ENCODE data around the gene PPM1H. TPM values are rescaled to one million over a fixed set of nuclear protein-coding genes. Genes with fewer than 3 reads are reported as not detected.

The PPM1H gene
- total and polyA plus RNA-seq, 2 donors (not counting 1 experiment from before 2014, with no cell fraction given) = 0.01 TPM; not detected in 1

DNA sequence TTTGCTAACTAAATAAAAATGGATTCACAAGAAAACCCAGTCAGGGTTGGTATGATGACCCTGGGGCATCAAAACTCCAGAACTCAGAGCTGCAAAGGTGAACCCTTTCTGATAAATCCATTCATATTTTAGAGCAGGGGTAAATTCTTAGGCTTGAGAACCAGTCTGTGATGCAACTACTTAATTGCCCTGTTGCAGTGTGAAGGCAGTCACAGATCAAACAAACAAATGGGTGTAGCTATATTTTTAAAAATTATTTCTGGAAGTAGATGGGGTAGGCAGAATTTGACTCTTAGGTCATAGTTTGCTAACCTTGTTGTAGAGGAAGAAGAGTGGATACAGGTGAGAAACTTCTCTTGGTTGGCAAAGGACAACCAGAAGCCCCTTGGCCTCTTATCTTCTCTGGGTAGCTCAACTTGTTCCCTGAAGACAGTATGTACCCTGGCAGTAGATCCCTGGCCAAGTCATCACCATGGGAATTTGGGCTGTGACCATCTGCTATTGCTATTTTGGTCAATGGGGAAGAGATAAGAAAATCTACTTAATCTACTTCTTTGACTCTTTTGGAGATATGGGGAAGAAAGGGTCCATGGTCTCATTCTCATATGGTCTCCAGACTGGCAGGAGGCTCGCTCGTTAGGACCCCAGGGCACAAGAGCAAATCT lies 216.1 kb downstream of the PPM1H start:
- ChIA-PET CTCF (no interaction called here), POLR2A (no interaction called here)
- no peaks in the 10 kb centered on the region for H3K4me1 Mint-ChIP-seq
- no peak overlapping the region for H2AFZ ChIP-seq (ENCODE audit: insufficient read depth, low read depth, low read length, poor library complexity, severe bottlenecking)
- H3K36me3 ChIP-seq (replicated peaks in 1 of 2; ENCODE audit: control extremely low read depth in 1 of 2, control insufficient read depth in 1 of 2, extremely low read depth in 1 of 2, insufficient read depth in 2 of 2, low read length in 1 of 2) = no peaks in the 10 kb centered on the region
- no peaks in the 10 kb centered on the region for H3K9me3 ChIP-seq (ENCODE audit: control extremely low read depth in 1 of 3, control insufficient read depth in 2 of 3, insufficient read depth in 1 of 3, low read length in 2 of 3)
- H3K9ac ChIP-seq (ENCODE audit: low read length) = no peak overlapping the region
- WGBS (ENCODE audit: insufficient coverage) = no CpG with 5 or more reads among the region's 2 CpGs
- H3K4me3 ChIP-seq (ENCODE audit: control extremely low read depth in 1 of 5, extremely low read depth in 1 of 5, insufficient read depth in 1 of 5, low read depth in 2 of 5, low read length in 4 of 5) = no peak overlapping the region
- H3K27me3 ChIP-seq (replicated peaks in 1 of 4; ENCODE audit: control extremely low read depth in 1 of 4, control insufficient read depth in 3 of 4, insufficient read depth in 4 of 4, low read length in 3 of 4) = no peaks in the 10 kb centered on the region
- no peak overlapping the region for H3K4me3 Mint-ChIP-seq
- no peak overlapping the region for H3K4me2 ChIP-seq (replicated peaks; ENCODE audit: low read depth, low read length, poor library complexity, severe bottlenecking)
- H4K20me1 ChIP-seq (ENCODE audit: control insufficient read depth, insufficient read depth, low read length, poor library complexity, severe bottlenecking) = no peaks in the 10 kb centered on the region
- no peaks in the 10 kb centered on the region for H3K4me1 ChIP-seq (ENCODE audit: control insufficient read depth in 2 of 2, insufficient read depth in 2 of 2, low read length in 2 of 2)
- intact Hi-C loops (cut with micrococcal nuclease) = no loop called here
- no peaks in the 10 kb centered on the region for H3K79me2 ChIP-seq (ENCODE audit: control insufficient read depth, insufficient read depth, low read length)
- no peaks in the 10 kb centered on the region for H3K27me3 Mint-ChIP-seq
- H3K9me3 Mint-ChIP-seq (ENCODE audit: insufficient read depth) = no peaks in the 10 kb centered on the region
- no peak overlapping the region for H3K27ac ChIP-seq (ENCODE audit: low read length in 2 of 2)
- DNase-seq (no peak), ATAC-seq (ENCODE audit: low read depth) (no peak)
- no peak overlapping the region for H3K27ac Mint-ChIP-seq
- TF ChIP-seq CTCF (IDR thresholded peaks at IDR 0.05) (no peak), EZH2 (IDR thresholded peaks at IDR 0.05; ENCODE audit: borderline replicate concordance, insufficient read depth, low read depth, low read length, poor library complexity, severe bottlenecking) (no peak)

GRCh38 chr12:62717643-62718042 lies 217.3 kb downstream of the PPM1H start:
- no peaks in the 10 kb centered on the region for H3K9me3 Mint-ChIP-seq (ENCODE audit: insufficient read depth)
- no peaks in the 10 kb centered on the region for H3K4me1 Mint-ChIP-seq
- DNase-seq (no peak), ATAC-seq (ENCODE audit: low read depth) (no peak)
- Histone ChIP-seq H3K4me1 (ENCODE audit: control insufficient read depth in 2 of 2, insufficient read depth in 2 of 2, low read length in 2 of 2) (no peaks in the 10 kb centered on the region), H3K79me2 (ENCODE audit: control insufficient read depth, insufficient read depth, low read length) (no peaks in the 10 kb centered on the region), H3K9ac (ENCODE audit: low read length) (no peak overlapping the region), H2AFZ (ENCODE audit: insufficient read depth, low read depth, low read length, poor library complexity, severe bottlenecking) (no peak overlapping the region), H3K4me3 (ENCODE audit: control extremely low read depth in 1 of 5, extremely low read depth in 1 of 5, insufficient read depth in 1 of 5, low read depth in 2 of 5, low read length in 4 of 5) (no peak overlapping the region), H3K27me3 (replicated peaks in 1 of 4; ENCODE audit: control extremely low read depth in 1 of 4, control insufficient read depth in 3 of 4, insufficient read depth in 4 of 4, low read length in 3 of 4) (no peaks in the 10 kb centered on the region), H3K9me3 (ENCODE audit: control extremely low read depth in 1 of 3, control insufficient read depth in 2 of 3, insufficient read depth in 1 of 3, low read length in 2 of 3) (no peaks in the 10 kb centered on the region), H4K20me1 (ENCODE audit: control insufficient read depth, insufficient read depth, low read length, poor library complexity, severe bottlenecking) (no peaks in the 10 kb centered on the region), H3K27ac (ENCODE audit: low read length in 2 of 2) (no peak overlapping the region), H3K36me3 (replicated peaks in 1 of 2; ENCODE audit: control extremely low read depth in 1 of 2, control insufficient read depth in 1 of 2, extremely low read depth in 1 of 2, insufficient read depth in 2 of 2, low read length in 1 of 2) (no peaks in the 10 kb centered on the region), H3K4me2 (replicated peaks; ENCODE audit: low read depth, low read length, poor library complexity, severe bottlenecking) (no peak overlapping the region)
- intact Hi-C loops (cut with micrococcal nuclease) = no loop called here
- CTCF ChIA-PET = no interaction called here
- TF ChIP-seq EZH2 (IDR thresholded peaks at IDR 0.05; ENCODE audit: borderline replicate concordance, insufficient read depth, low read depth, low read length, poor library complexity, severe bottlenecking) (no peak), CTCF (IDR thresholded peaks at IDR 0.05) (no peak)
- H3K27me3 Mint-ChIP-seq = no peaks in the 10 kb centered on the region
- H3K4me3 Mint-ChIP-seq = no peak overlapping the region
- no peak overlapping the region for H3K27ac Mint-ChIP-seq
- no CpG with 5 or more reads among the region's 1 CpG for WGBS (ENCODE audit: insufficient coverage)
- POLR2A ChIA-PET = no interaction called here

All from B cell (primary cell).